Measurements from ENCODE around the gene LKAAEAR1. TPM values are rescaled to one million over a fixed set of nuclear protein-coding genes. Genes with fewer than 3 reads are reported as not detected.

Gene LKAAEAR1
- total and polyA plus RNA-seq, 2 experiments from 2014 or later, result 1.8 TPM; not detected in 1

DNA sequence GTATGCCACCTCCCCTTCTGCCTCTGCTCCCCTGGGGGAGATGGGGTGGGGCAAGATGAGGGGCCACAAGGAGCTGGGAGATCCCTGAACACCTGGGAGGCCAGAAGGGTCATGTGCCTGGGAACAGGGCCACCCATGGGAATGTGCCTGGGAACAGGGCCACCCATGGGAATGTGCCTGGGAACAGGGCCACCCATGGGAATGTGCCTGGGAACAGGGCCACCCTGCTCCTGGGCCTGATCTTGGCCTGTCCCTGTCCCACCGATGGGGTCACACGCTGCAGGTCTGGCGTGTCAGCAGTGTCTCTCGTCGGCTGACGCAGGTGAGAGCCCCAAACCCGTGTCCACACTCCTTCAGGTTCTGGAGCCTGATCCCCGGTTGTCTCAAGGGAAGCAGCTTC lies 9.2 kb downstream of the LKAAEAR1 start (continued):
- TF ChIP-seq, protein P1, sequence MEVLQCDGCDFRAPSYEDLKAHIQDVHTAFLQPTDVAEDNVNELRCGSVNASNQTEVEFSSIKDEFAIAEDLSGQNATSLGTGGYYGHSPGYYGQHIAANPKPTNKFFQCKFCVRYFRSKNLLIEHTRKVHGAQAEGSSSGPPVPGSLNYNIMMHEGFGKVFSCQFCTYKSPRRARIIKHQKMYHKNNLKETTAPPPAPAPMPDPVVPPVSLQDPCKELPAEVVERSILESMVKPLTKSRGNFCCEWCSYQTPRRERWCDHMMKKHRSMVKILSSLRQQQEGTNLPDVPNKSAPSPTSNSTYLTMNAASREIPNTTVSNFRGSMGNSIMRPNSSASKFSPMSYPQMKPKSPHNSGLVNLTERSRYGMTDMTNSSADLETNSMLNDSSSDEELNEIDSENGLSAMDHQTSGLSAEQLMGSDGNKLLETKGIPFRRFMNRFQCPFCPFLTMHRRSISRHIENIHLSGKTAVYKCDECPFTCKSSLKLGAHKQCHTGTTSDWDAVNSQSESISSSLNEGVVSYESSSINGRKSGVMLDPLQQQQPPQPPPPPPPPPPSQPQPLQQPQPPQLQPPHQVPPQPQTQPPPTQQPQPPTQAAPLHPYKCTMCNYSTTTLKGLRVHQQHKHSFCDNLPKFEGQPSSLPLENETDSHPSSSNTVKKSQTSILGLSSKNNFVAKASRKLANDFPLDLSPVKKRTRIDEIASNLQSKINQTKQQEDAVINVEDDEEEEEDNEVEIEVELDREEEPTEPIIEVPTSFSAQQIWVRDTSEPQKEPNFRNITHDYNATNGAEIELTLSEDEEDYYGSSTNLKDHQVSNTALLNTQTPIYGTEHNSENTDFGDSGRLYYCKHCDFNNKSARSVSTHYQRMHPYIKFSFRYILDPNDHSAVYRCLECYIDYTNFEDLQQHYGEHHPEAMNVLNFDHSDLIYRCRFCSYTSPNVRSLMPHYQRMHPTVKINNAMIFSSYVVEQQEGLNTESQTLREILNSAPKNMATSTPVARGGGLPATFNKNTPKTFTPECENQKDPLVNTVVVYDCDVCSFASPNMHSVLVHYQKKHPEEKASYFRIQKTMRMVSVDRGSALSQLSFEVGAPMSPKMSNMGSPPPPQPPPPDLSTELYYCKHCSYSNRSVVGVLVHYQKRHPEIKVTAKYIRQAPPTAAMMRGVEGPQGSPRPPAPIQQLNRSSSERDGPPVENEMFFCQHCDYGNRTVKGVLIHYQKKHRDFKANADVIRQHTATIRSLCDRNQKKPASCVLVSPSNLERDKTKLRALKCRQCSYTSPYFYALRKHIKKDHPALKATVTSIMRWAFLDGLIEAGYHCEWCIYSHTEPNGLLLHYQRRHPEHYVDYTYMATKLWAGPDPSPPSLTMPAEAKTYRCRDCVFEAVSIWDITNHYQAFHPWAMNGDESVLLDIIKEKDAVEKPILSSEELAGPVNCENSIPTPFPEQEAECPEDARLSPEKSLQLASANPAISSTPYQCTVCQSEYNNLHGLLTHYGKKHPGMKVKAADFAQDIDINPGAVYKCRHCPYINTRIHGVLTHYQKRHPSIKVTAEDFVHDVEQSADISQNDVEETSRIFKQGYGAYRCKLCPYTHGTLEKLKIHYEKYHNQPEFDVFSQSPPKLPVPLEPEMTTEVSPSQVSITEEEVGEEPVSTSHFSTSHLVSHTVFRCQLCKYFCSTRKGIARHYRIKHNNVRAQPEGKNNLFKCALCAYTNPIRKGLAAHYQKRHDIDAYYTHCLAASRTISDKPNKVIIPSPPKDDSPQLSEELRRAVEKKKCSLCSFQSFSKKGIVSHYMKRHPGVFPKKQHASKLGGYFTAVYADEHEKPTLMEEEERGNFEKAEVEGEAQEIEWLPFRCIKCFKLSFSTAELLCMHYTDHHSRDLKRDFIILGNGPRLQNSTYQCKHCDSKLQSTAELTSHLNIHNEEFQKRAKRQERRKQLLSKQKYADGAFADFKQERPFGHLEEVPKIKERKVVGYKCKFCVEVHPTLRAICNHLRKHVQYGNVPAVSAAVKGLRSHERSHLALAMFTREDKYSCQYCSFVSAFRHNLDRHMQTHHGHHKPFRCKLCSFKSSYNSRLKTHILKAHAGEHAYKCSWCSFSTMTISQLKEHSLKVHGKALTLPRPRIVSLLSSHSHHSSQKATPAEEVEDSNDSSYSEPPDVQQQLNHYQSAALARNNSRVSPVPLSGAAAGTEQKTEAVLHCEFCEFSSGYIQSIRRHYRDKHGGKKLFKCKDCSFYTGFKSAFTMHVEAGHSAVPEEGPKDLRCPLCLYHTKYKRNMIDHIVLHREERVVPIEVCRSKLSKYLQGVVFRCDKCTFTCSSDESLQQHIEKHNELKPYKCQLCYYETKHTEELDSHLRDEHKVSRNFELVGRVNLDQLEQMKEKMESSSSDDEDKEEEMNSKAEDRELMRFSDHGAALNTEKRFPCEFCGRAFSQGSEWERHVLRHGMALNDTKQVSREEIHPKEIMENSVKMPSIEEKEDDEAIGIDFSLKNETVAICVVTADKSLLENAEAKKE (CRISPR knock-in tag; IDR thresholded peaks at IDR 0.05), result no peak

DNA sequence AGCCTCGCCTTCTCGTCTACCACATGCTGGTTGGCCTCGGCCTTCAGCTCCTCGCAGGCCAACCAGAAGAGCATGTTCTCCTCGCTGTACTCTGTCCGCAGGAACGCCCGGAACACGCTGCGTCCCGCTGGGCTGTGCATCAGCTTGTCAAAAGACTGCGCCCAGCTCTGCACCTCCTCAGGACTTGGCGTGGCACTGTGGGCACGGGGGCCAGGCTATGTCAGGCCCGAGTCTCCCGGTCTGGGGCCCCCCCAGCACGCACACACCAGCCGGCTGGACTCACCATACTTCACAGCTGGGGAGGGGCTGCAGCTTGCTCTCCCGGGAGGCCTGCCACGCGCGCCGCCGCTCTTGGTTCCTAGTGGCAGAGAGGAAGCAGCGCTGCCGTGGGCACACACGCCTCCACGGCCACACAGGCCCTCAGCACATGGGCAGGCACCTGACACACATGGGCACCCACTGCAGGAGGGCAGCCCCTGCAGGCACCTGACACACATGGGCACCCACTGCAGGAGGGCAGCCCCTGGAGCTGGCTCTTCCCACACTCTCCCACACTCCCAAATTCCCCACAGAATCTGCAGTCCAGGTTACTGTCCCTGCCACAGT lies 9.9 kb downstream of the LKAAEAR1 start:
- H3K4me2 ChIP-seq, result no peak overlapping the region
- H2AFZ ChIP-seq, result no peak overlapping the region
- TF ChIP-seq EZH2phosphoT487 (IDR thresholded peaks at IDR 0.05; ENCODE audit: unreplicated experiment), result no peak
- no peak for TF ChIP-seq POLR2AphosphoS5 (IDR thresholded peaks at IDR 0.05; ENCODE audit: low read depth)
- TF ChIP-seq STAT1 (IDR thresholded peaks at IDR 0.05; ENCODE audit: unreplicated experiment), result no peak
- TF ChIP-seq, protein P2, sequence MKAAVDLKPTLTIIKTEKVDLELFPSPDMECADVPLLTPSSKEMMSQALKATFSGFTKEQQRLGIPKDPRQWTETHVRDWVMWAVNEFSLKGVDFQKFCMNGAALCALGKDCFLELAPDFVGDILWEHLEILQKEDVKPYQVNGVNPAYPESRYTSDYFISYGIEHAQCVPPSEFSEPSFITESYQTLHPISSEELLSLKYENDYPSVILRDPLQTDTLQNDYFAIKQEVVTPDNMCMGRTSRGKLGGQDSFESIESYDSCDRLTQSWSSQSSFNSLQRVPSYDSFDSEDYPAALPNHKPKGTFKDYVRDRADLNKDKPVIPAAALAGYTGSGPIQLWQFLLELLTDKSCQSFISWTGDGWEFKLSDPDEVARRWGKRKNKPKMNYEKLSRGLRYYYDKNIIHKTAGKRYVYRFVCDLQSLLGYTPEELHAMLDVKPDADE (IDR thresholded peaks at IDR 0.05), result no peak
- no peak for TF ChIP-seq CREB1 (CRISPR knock-in tag; IDR thresholded peaks at IDR 0.05; ENCODE audit: low read depth)
- no peak for TF ChIP-seq NANOG (IDR thresholded peaks at IDR 0.05; ENCODE audit: borderline replicate concordance)
- TF ChIP-seq ZNF114 (CRISPR knock-in tag; IDR thresholded peaks at IDR 0.05), result no peak
- TF ChIP-seq, protein P1 (CRISPR knock-in tag; IDR thresholded peaks at IDR 0.05), result no peak

More for the DNA sequence above, 9.9 kb downstream of the LKAAEAR1 start:
- Histone ChIP-seq H3K4me3 (no peak overlapping the region), H3K79me2 (replicated peaks; ENCODE audit: insufficient read depth) (no peaks in the 10 kb centered on the region), H3K36me3 (ENCODE audit: insufficient read depth) (no peaks in the 10 kb centered on the region), H3K27me3 (ENCODE audit: insufficient read depth) (no peaks in the 10 kb centered on the region), H3K4me1 (ENCODE audit: insufficient read depth) (peaks cover 11% of the 10 kb centered on the region; the same call in 1 of the 2 replicates), H3K27ac (ENCODE audit: low read depth) (no peak overlapping the region), H4K20me1 (replicated peaks; ENCODE audit: insufficient read depth) (no peaks in the 10 kb centered on the region), H3F3A (replicated peaks; ENCODE audit: low read depth) (no peaks in the 10 kb centered on the region), H3K9me2 (ENCODE audit: insufficient read depth) (no peaks in the 10 kb centered on the region)
- ATAC-seq, result no peak
- no peak overlapping the region for H3K27ac Mint-ChIP-seq
- H3K27me3 Mint-ChIP-seq (ENCODE audit: insufficient read depth, low read depth, poor library complexity), result peaks cover 6% of the 10 kb centered on the region
- H3K4me1 Mint-ChIP-seq, result peaks cover 9% of the 10 kb centered on the region; the same call in 2 of the 3 replicates
- H3K4me3 Mint-ChIP-seq, result no peak overlapping the region
- H3K36me3 Mint-ChIP-seq (ENCODE audit: low read depth), result peaks cover 2% of the 10 kb centered on the region; the same call in 1 of the 3 replicates
- H3K9me3 Mint-ChIP-seq, result no peaks in the 10 kb centered on the region
- DNase-seq (ENCODE audit: low spot score), result no peak
